Caco-2 (cell line): ENCODE results near the gene HHEX. TPM values are rescaled to one million over a fixed set of nuclear protein-coding genes. Genes with fewer than 3 reads are reported as not detected.

Experiments
- BruUV-seq: library from RNA; stranded (reverse); fragments of 400-500 nt; replicated peaks from 2 replicates; lab custom pipeline; 2021; lab: Mats Ljungman, UMichigan
- CTCF ChIA-PET: fragments of 300-600 bp; sonication (Branson Sonifier 250); formaldehyde crosslinking; loops from one replicate; lab custom pipeline; 2022; ENCODE audit warnings: antibody characterized with exemption; lab: Charles Lee
- POLR2A ChIA-PET: fragments of 300-600 bp; sonication (Branson Sonifier 250); formaldehyde crosslinking; loops from one replicate; lab custom pipeline; 2022; ENCODE audit warnings: antibody characterized with exemption; lab: Charles Lee
- DNase-seq, 2 experiments: peaks; one replicate each; pipeline versions ENCODE4 v3.0.0 to v3.0.0-alpha.2; 2020 to 2022
- H3K27me3 ChIP-seq: replicated peaks from 2 replicates; pipeline ENCODE4 v1.6.0; 2011; ENCODE audit warnings: low read length; ENCODE audit not compliant: control insufficient read depth, insufficient read depth
- H3K36me3 ChIP-seq: 2 replicates; pipeline ENCODE4 v1.5.1; 2011; ENCODE audit warnings: low read length; ENCODE audit not compliant: control insufficient read depth, insufficient read depth
- H3K4me1 ChIP-seq: fragments of 250-450 bp; sonication (Bioruptor Pico); 2 replicates; pipeline ENCODE4 v1.5.1; 2020; ENCODE audit warnings: mild to moderate bottlenecking
- H3K4me3 ChIP-seq: 2 replicates; pipeline ENCODE4 v1.5.1; 2011; ENCODE audit warnings: low read depth, mild to moderate bottlenecking, control low read depth, low read length
- H3K9me3 ChIP-seq: fragments of 250-450 bp; sonication (Bioruptor Pico); 2 replicates; pipeline ENCODE4 v1.5.1; 2020; ENCODE audit warnings: mild to moderate bottlenecking, moderate library complexity
- H3K27ac Mint-ChIP-seq: one replicate; pipeline ENCODE4 v1.8.0; 2022; ENCODE audit warnings: mixed read lengths; ENCODE audit not compliant: unreplicated experiment
- H3K27me3 Mint-ChIP-seq: one replicate; pipeline ENCODE4 v1.8.0; 2022; ENCODE audit warnings: mixed read lengths; ENCODE audit not compliant: insufficient read depth, unreplicated experiment
- H3K36me3 Mint-ChIP-seq: one replicate; pipeline ENCODE4 v1.8.0; 2022; ENCODE audit warnings: mild to moderate bottlenecking, mixed read lengths; ENCODE audit not compliant: insufficient read depth, unreplicated experiment
- H3K4me1 Mint-ChIP-seq: one replicate; pipeline ENCODE4 v1.8.0; 2022; ENCODE audit warnings: low read depth, mixed read lengths; ENCODE audit not compliant: unreplicated experiment
- H3K4me3 Mint-ChIP-seq: one replicate; pipeline ENCODE4 v1.8.0; 2022; ENCODE audit warnings: mild to moderate bottlenecking, moderate library complexity, mixed read lengths; ENCODE audit not compliant: unreplicated experiment
- H3K9me3 Mint-ChIP-seq: one replicate; pipeline ENCODE4 v1.8.0; 2022; ENCODE audit warnings: mixed read lengths; ENCODE audit not compliant: unreplicated experiment
- intact Hi-C: fragments of 100-400 bp; cut with micrococcal nuclease; formaldehyde crosslinking; loops from one replicate; pipeline ENCODE4 v1.10.0; 2022; ENCODE audit not compliant: unreplicated experiment
- total RNA-seq: library from RNA; stranded (reverse); gene quantifications from 2 replicates; pipeline ENCODE4 v1.2.3, GENCODE V29; 2022
- TF ChIP-seq, protein P1 (sequence below), 2 experiments: fragments of 200-600 bp in 1 of 2; IDR thresholded peaks; 1 replicate in 1 of 2; 2 replicates in 1 of 2; pipeline versions ENCODE4 v1.5.1 to v1.8.0; 2011 to 2022; ENCODE audit warnings: antibody characterized with exemption in 1 of 2, control low read depth in 1 of 2, inconsistent platforms in 1 of 2, low read depth in 1 of 2, low read length in 1 of 2, mild to moderate bottlenecking in 1 of 2, moderate library complexity in 1 of 2; ENCODE audit not compliant: insufficient read depth in 1 of 2, severe bottlenecking in 1 of 2, unreplicated experiment in 1 of 2

HHEX gene
- total RNA-seq, 1 experiment from 2014 or later: 6.7 TPM

DNA sequence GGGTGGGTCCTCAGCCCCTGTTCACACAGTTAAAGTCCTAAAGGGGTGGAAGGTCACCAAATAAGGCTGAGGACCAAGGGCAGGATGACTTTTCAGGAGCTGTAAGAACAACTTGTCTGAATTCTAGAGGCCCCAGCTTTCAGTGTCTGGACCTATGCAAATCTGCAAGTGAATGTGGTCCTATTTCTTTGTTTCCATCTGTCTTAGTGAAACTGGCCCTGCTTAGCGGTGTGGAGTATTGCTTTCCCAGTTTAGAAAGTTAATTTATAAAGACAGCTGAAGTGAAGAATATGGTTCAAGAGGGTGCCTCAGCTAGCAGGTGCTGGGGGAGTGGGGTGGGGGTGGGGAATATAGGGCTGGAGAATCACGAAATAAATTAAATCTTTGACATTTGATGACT, 40.1 kb downstream of the HHEX start:
- Mint-ChIP-seq H3K27ac (no peak overlapping the region), H3K9me3 (no peaks in the 10 kb centered on the region), H3K4me3 (no peak overlapping the region), H3K27me3 (no peaks in the 10 kb centered on the region), H3K36me3 (no peaks in the 10 kb centered on the region), H3K4me1 (no peaks in the 10 kb centered on the region)
- ChIA-PET POLR2A (no interaction called here), CTCF (no interaction called here)
- H3K4me1 ChIP-seq: no peaks in the 10 kb centered on the region
- intact Hi-C loops: no loop called here
- BruUV-seq: no TSS peak
- H3K4me3 ChIP-seq: no peak overlapping the region
- H3K9me3 ChIP-seq: no peaks in the 10 kb centered on the region
- H3K36me3 ChIP-seq: no peaks in the 10 kb centered on the region
- no peak for DNase-seq
- no peaks in the 10 kb centered on the region for H3K27me3 ChIP-seq
- TF ChIP-seq, protein P1, sequence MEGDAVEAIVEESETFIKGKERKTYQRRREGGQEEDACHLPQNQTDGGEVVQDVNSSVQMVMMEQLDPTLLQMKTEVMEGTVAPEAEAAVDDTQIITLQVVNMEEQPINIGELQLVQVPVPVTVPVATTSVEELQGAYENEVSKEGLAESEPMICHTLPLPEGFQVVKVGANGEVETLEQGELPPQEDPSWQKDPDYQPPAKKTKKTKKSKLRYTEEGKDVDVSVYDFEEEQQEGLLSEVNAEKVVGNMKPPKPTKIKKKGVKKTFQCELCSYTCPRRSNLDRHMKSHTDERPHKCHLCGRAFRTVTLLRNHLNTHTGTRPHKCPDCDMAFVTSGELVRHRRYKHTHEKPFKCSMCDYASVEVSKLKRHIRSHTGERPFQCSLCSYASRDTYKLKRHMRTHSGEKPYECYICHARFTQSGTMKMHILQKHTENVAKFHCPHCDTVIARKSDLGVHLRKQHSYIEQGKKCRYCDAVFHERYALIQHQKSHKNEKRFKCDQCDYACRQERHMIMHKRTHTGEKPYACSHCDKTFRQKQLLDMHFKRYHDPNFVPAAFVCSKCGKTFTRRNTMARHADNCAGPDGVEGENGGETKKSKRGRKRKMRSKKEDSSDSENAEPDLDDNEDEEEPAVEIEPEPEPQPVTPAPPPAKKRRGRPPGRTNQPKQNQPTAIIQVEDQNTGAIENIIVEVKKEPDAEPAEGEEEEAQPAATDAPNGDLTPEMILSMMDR (IDR thresholded peaks at IDR 0.05; ENCODE audit: insufficient read depth in 1 of 2, low read depth in 1 of 2, low read length in 1 of 2, severe bottlenecking in 1 of 2, unreplicated experiment in 1 of 2): no peak

- no peak overlapping the region for H3K27ac Mint-ChIP-seq
- H3K4me1 Mint-ChIP-seq: no peaks in the 10 kb centered on the region
- H3K36me3 ChIP-seq: no peaks in the 10 kb centered on the region
- no peak overlapping the region for H3K4me3 ChIP-seq
- H3K27me3 ChIP-seq: no peaks in the 10 kb centered on the region
- H3K4me1 ChIP-seq: no peaks in the 10 kb centered on the region
- TF ChIP-seq, protein P1 (IDR thresholded peaks at IDR 0.05; ENCODE audit: insufficient read depth in 1 of 2, low read depth in 1 of 2, low read length in 1 of 2, severe bottlenecking in 1 of 2, unreplicated experiment in 1 of 2): no peak
- H3K9me3 ChIP-seq: no peaks in the 10 kb centered on the region
- no peaks in the 10 kb centered on the region for H3K27me3 Mint-ChIP-seq
- BruUV-seq: no TSS peak
- H3K4me3 Mint-ChIP-seq: no peak overlapping the region
- intact Hi-C loops: no loop called here
- CTCF ChIA-PET: no interaction called here
- no peaks in the 10 kb centered on the region for H3K36me3 Mint-ChIP-seq
- POLR2A ChIA-PET: no interaction called here
- DNase-seq: no peak
- no peaks in the 10 kb centered on the region for H3K9me3 Mint-ChIP-seq
Measured at GRCh38 chr10:92732958-92733357, 43.2 kb downstream of the HHEX start.

DNA sequence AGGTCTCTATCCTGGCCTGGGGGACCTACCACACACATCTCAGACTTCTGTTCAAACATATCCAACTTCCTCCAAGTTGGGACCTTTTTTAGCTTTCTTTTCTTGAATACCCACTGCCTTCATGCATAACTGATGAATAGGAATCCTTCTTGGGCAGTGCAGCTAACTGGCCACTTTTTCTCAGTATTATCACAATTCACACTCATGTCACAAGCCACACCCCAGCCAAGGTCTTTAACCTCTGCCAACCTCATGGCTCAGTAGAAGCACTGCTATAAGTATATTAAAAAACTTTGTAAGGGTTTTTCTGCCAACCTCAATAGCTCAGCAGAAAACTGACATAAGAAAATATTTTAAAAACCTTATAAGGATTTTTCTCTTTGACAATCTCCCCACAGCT, 44.5 kb downstream of the HHEX start:
- H3K9me3 ChIP-seq: no peaks in the 10 kb centered on the region
- no peak overlapping the region for H3K4me3 ChIP-seq
- intact Hi-C loops: no loop called here
- H3K4me1 ChIP-seq: no peaks in the 10 kb centered on the region
- ChIA-PET CTCF (no interaction called here), POLR2A (no interaction called here)
- no peak overlapping the region for H3K4me3 Mint-ChIP-seq
- H3K27me3 Mint-ChIP-seq: no peaks in the 10 kb centered on the region
- no peak for DNase-seq
- TF ChIP-seq, protein P1 (IDR thresholded peaks at IDR 0.05; ENCODE audit: insufficient read depth in 1 of 2, low read depth in 1 of 2, low read length in 1 of 2, severe bottlenecking in 1 of 2, unreplicated experiment in 1 of 2): no peak
- no peaks in the 10 kb centered on the region for H3K36me3 Mint-ChIP-seq
- no peaks in the 10 kb centered on the region for H3K9me3 Mint-ChIP-seq
- H3K27ac Mint-ChIP-seq: no peak overlapping the region
- H3K27me3 ChIP-seq: no peaks in the 10 kb centered on the region
- no peaks in the 10 kb centered on the region for H3K36me3 ChIP-seq
- H3K4me1 Mint-ChIP-seq: no peaks in the 10 kb centered on the region
- BruUV-seq: no TSS peak
